ENCODE data around the gene CPVL. TPM values are rescaled to one million over a fixed set of nuclear protein-coding genes. Genes with fewer than 3 reads are reported as not detected.

Gene CPVL
- total and polyA plus RNA-seq, 2 donors (not counting 1 experiment from before 2014, with no cell fraction given), result 0.17 TPM; not detected in 1

GRCh38 chr7:29173458-29173857 is 27.1 kb upstream of the CPVL start:
- Histone ChIP-seq H4K20me1 (ENCODE audit: control insufficient read depth, extremely low read depth, insufficient read depth, low read length) (no peaks in the 10 kb centered on the region), H3K79me2 (ENCODE audit: control insufficient read depth, insufficient read depth, low read length) (no peaks in the 10 kb centered on the region), H3K36me3 (ENCODE audit: control insufficient read depth, insufficient read depth, low read length) (no peaks in the 10 kb centered on the region), H3K27ac (ENCODE audit: insufficient read depth, low read length) (no peak overlapping the region), H3K4me3 (replicated peaks in 1 of 4; ENCODE audit: control extremely low read depth in 1 of 4, insufficient read depth in 1 of 4, low read depth in 3 of 4, low read length in 4 of 4) (no peak overlapping the region), H3K27me3 (ENCODE audit: control insufficient read depth, insufficient read depth, low read length) (no peaks in the 10 kb centered on the region), H2AFZ (ENCODE audit: low read length) (no peak overlapping the region), H3K4me2 (ENCODE audit: extremely low read depth, insufficient read depth, low read length) (no peak overlapping the region), H3K4me1 (ENCODE audit: control insufficient read depth, extremely low read depth, insufficient read depth, low read length) (no peaks in the 10 kb centered on the region), H3K9ac (ENCODE audit: insufficient read depth, low read length) (no peak overlapping the region), H3K9me3 (ENCODE audit: control insufficient read depth, insufficient read depth, low read depth, low read length) (no peaks in the 10 kb centered on the region)
- DNase-seq (ENCODE audit: low read depth in 2 of 2), result no peak
- TF ChIP-seq EZH2 (IDR thresholded peaks at IDR 0.05; ENCODE audit: low read length, missing control alignments) (no peak), CTCF (conservative IDR thresholded peaks at IDR 0.05 in 1 of 2, IDR thresholded peaks at IDR 0.05 in 1 of 2; ENCODE audit: low read depth in 1 of 2, low read length in 2 of 2) (no peak)

GRCh38 chr7:29170781-29171180 is 24.4 kb upstream of the CPVL start:
- Histone ChIP-seq H3K9ac (ENCODE audit: insufficient read depth, low read length) (no peak overlapping the region), H3K79me2 (ENCODE audit: control insufficient read depth, insufficient read depth, low read length) (no peaks in the 10 kb centered on the region), H3K36me3 (ENCODE audit: control insufficient read depth, insufficient read depth, low read length) (no peaks in the 10 kb centered on the region), H2AFZ (ENCODE audit: low read length) (no peak overlapping the region), H3K27ac (ENCODE audit: insufficient read depth, low read length) (no peak overlapping the region), H3K4me3 (replicated peaks in 1 of 4; ENCODE audit: control extremely low read depth in 1 of 4, insufficient read depth in 1 of 4, low read depth in 3 of 4, low read length in 4 of 4) (no peak overlapping the region), H3K4me1 (ENCODE audit: control insufficient read depth, extremely low read depth, insufficient read depth, low read length) (no peaks in the 10 kb centered on the region), H3K9me3 (ENCODE audit: control insufficient read depth, insufficient read depth, low read depth, low read length) (no peaks in the 10 kb centered on the region), H4K20me1 (ENCODE audit: control insufficient read depth, extremely low read depth, insufficient read depth, low read length) (no peaks in the 10 kb centered on the region), H3K4me2 (ENCODE audit: extremely low read depth, insufficient read depth, low read length) (no peak overlapping the region), H3K27me3 (ENCODE audit: control insufficient read depth, insufficient read depth, low read length) (no peaks in the 10 kb centered on the region)
- no peak for DNase-seq (ENCODE audit: low read depth in 2 of 2)
- TF ChIP-seq CTCF (conservative IDR thresholded peaks at IDR 0.05 in 1 of 2, IDR thresholded peaks at IDR 0.05 in 1 of 2; ENCODE audit: low read depth in 1 of 2, low read length in 2 of 2) (no peak), EZH2 (IDR thresholded peaks at IDR 0.05; ENCODE audit: low read length, missing control alignments) (no peak)

GRCh38 chr7:29167721-29168120 is 21.4 kb upstream of the CPVL start:
- Histone ChIP-seq H3K4me1 (ENCODE audit: control insufficient read depth, extremely low read depth, insufficient read depth, low read length) (no peaks in the 10 kb centered on the region), H3K79me2 (ENCODE audit: control insufficient read depth, insufficient read depth, low read length) (no peaks in the 10 kb centered on the region), H2AFZ (ENCODE audit: low read length) (no peak overlapping the region), H3K9me3 (ENCODE audit: control insufficient read depth, insufficient read depth, low read depth, low read length) (no peaks in the 10 kb centered on the region), H3K36me3 (ENCODE audit: control insufficient read depth, insufficient read depth, low read length) (no peaks in the 10 kb centered on the region), H3K4me2 (ENCODE audit: extremely low read depth, insufficient read depth, low read length) (no peak overlapping the region), H4K20me1 (ENCODE audit: control insufficient read depth, extremely low read depth, insufficient read depth, low read length) (no peaks in the 10 kb centered on the region), H3K9ac (ENCODE audit: insufficient read depth, low read length) (no peak overlapping the region), H3K4me3 (replicated peaks in 1 of 4; ENCODE audit: control extremely low read depth in 1 of 4, insufficient read depth in 1 of 4, low read depth in 3 of 4, low read length in 4 of 4) (no peak overlapping the region), H3K27ac (ENCODE audit: insufficient read depth, low read length) (no peak overlapping the region), H3K27me3 (ENCODE audit: control insufficient read depth, insufficient read depth, low read length) (no peaks in the 10 kb centered on the region)
- no peak for TF ChIP-seq CTCF (conservative IDR thresholded peaks at IDR 0.05 in 1 of 2, IDR thresholded peaks at IDR 0.05 in 1 of 2; ENCODE audit: low read depth in 1 of 2, low read length in 2 of 2)
- no peak for TF ChIP-seq EZH2 (IDR thresholded peaks at IDR 0.05; ENCODE audit: low read length, missing control alignments)
- no peak for DNase-seq (ENCODE audit: low read depth in 2 of 2)

All from fibroblast of lung (primary cell).